Measurements from ENCODE around the gene PTPRG. TPM values are rescaled to one million over a fixed set of nuclear protein-coding genes. Genes with fewer than 3 reads are reported as not detected.

PTPRG gene
- total and polyA plus RNA-seq, 2 experiments from 2014 or later, result 24.4 to 131 TPM

- H3K36me3 Mint-ChIP-seq (ENCODE audit: low read depth), result no peaks in the 10 kb centered on the region
- H3K4me1 ChIP-seq (ENCODE audit: insufficient read depth), result peaks cover 43% of the 10 kb centered on the region
Measured at GRCh38 chr3:62049033-62049432, 487.7 kb downstream of the PTPRG start.

More at GRCh38 chr3:62049033-62049432, 487.7 kb downstream of the PTPRG start:
- DNase-seq (ENCODE audit: low spot score), result no peak
- Histone ChIP-seq H3K79me2 (replicated peaks; ENCODE audit: insufficient read depth) (peaks cover 31% of the 10 kb centered on the region), H2AFZ (no peak overlapping the region), H3K27me3 (ENCODE audit: insufficient read depth) (no peaks in the 10 kb centered on the region), H3K36me3 (ENCODE audit: insufficient read depth) (no peaks in the 10 kb centered on the region), H3F3A (replicated peaks; ENCODE audit: low read depth) (0 out of 2 replicates have a peak, but pooled peaks cover 4% of the 10 kb centered on the region), H3K27ac (ENCODE audit: low read depth) (no peak overlapping the region), H3K9me2 (ENCODE audit: insufficient read depth) (no peaks in the 10 kb centered on the region), H3K4me3 (no peak overlapping the region), H4K20me1 (replicated peaks; ENCODE audit: insufficient read depth) (peaks cover under 1% of the 10 kb centered on the region; the same call in 1 of the 2 replicates), H3K4me2 (no peak overlapping the region)
- no peak for TF ChIP-seq NANOG (IDR thresholded peaks at IDR 0.05; ENCODE audit: borderline replicate concordance)
- TF ChIP-seq JUNB (IDR thresholded peaks at IDR 0.05; ENCODE audit: unreplicated experiment), result no peak
- no peak for TF ChIP-seq ETS1 (IDR thresholded peaks at IDR 0.05)
- no peak for TF ChIP-seq STAT1 (IDR thresholded peaks at IDR 0.05; ENCODE audit: unreplicated experiment)
- no peak for TF ChIP-seq CREB1 (CRISPR knock-in tag; IDR thresholded peaks at IDR 0.05; ENCODE audit: low read depth)
- TF ChIP-seq EZH2phosphoT487 (IDR thresholded peaks at IDR 0.05; ENCODE audit: unreplicated experiment), result no peak
- TF ChIP-seq REST (IDR thresholded peaks at IDR 0.05; ENCODE audit: unreplicated experiment), result no peak
- no peak for TF ChIP-seq EZH2 (IDR thresholded peaks at IDR 0.05; ENCODE audit: low read depth, unreplicated experiment)
- TF ChIP-seq ZNF462 (CRISPR knock-in tag; IDR thresholded peaks at IDR 0.05), result no peak
- no peak for TF ChIP-seq ZNF331 (CRISPR knock-in tag; IDR thresholded peaks at IDR 0.05; ENCODE audit: low read depth)
- TF ChIP-seq ZNF114 (CRISPR knock-in tag; IDR thresholded peaks at IDR 0.05), result no peak
- Mint-ChIP-seq H3K27ac (no peak overlapping the region), H3K27me3 (ENCODE audit: insufficient read depth, low read depth, poor library complexity) (peaks cover 6% of the 10 kb centered on the region), H3K4me1 (peaks cover 57% of the 10 kb centered on the region), H3K9me3 (no peaks in the 10 kb centered on the region), H3K4me3 (no peak overlapping the region)
- no peak for ATAC-seq

Data from GM23338 (cell line).